GM21360 (cell line): ENCODE results near the gene KLHL25.

Experiments used
- ATAC-seq: cut with Tn5 transposase; IDR thresholded peaks from one replicate; pipeline ENCODE4 v1.9.1; 2021; ENCODE audit warnings: mild to moderate bottlenecking, moderate library complexity; ENCODE audit not compliant: unreplicated experiment

Gene KLHL25

DNA sequence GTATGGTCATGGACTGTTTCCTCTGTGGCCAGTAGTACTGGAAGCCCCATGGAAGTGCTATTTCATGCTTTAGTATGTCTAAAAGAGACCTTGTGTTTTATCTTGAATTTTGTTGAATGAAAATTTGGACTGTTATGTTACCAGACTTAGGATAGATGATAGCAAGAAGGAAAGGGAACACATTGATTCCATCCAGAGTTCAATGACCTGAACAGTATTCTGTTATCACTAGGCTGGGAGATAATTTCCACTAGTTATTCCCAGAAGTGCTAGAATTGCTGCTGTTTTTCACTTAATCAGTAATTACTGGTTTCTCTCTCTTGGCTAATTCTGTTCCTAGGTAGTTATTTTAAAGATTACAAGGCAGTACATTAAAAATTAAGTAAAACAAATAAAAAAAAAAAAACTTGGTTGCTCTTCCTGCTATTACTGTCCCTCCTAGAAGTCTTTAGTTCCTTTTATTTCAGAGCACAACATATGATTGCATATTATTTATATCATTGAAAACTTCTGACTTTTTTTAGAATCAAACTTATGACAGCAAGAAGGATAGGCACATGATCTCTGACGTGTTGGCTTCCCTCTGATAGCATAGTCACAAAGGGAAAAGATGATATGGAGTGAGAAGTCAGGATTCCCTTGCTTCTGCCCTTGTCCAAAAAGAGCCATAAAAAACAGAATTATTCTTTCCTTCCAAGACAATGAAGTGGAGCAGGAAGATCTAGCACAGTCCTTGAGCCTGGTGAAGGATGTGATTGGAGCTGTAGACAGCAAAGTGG, 72.2 kb downstream of the KLHL25 start:
- no peak for ATAC-seq

DNA sequence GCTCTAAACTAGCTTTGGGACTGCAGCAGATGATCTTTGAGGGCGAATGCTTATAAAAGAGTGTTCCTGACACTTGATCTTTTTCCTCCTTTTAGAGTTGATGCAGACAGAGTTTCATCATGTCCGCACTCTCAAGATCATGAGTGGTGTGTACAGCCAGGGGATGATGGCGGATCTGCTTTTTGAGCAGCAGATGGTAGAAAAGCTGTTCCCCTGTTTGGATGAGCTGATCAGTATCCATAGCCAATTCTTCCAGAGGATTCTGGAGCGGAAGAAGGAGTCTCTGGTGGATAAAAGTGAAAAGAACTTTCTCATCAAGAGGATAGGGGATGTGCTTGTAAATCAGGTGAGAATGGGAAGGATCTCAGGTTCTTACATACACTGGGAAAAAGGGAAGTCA, 75.7 kb downstream of the KLHL25 start:
- ATAC-seq = no peak

DNA sequence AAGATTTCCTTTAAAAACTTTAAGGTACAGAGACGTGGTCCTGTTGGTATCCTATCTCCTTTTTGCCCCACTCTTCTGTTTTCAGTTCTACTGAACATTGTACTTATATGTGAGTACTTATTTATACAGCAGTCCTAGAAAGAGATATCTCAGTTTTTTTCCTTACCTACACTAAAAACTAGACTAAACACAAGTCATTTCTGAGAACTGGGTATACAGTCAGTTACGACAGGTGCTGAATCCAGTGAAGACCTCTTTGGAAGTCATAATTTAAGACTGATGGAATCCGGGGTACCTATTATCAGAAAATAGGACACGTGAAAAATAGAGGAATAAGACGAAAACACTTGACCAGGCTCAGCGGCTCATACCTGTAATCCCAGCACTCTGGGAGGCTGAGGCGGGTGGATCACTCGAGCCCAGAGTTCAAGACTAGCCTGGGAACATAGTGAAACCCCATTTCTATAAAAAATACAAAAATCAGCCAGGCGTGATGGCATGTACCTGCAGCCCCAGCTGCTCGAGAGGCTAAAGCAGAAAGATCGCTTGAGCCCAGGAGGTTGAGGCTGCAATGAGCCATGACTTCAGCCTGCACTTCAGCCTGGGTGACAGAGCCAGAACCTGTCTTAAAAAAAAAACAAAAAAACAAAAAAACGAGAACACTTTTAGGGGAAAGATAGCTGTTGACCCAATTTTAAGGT, 76.3 kb downstream of the KLHL25 start:
- ATAC-seq = peak; percentile 77

DNA sequence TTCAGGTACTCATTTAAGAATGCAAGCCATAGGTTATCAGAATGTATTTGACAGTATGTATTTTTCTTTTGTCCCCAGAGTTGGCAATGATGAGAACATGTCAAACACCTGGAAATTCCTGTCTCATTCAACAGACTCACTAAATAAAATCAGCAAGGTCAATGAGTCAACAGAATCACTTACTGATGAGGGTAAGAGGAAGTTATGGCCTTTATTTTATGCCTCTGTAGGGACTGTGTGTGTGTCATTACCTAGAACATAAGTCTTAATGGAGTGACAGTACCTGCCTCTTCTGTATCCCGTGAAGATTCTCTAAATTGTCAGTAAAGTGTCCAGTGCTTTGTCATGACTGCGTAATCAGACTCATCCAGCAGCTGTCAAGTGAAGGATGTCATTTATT, 77.5 kb downstream of the KLHL25 start:
- ATAC-seq = no peak

DNA sequence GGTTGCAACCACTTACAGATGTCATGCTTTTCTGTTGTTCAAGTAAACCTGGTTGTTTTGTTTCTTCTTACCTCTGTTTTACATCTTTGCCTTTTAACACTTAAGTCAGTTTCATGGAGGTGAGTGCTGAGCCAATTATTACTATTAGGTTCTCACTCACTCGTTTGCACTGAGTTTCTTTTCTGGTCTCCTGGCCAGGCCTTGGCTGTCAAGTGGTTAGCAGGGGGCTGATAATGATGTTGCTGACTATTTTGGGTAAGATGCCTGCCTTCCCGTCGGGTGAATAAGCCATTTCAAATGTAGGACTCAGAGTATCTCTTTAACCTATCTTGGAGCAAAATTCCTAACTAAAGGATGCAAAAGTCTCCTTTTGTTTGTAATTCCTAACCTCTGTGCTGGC, 78.5 kb downstream of the KLHL25 start:
- ATAC-seq = no peak

DNA sequence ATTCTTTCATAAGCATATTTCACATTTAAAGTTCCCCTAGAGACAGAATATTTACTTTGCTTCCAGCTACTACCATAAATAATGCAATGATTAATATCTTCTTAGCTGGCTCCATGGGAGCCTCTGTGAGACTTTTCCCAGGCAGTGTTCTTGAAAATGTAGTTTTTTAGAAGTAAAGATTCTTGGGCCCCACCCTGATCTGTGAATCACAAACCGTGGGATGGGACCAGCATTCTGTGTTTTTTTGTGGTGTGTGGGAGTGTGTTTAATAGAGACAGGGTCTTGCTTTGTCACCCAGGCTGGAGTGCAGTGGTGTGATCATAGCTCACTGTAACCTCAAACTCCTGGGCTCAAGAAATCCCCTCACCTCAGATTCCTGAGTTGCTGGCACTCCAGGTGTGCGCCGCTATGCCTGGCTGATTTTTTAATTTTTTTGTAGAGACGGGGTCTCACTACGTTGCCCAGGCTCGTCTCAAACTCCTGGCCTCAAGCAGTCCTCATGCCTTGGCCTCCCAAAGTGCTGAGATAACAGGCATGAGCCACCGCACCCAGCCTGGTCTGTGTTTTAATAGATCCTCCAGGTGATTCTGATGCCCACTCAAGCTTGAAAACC, 83.0 kb downstream of the KLHL25 start:
- no peak for ATAC-seq

DNA sequence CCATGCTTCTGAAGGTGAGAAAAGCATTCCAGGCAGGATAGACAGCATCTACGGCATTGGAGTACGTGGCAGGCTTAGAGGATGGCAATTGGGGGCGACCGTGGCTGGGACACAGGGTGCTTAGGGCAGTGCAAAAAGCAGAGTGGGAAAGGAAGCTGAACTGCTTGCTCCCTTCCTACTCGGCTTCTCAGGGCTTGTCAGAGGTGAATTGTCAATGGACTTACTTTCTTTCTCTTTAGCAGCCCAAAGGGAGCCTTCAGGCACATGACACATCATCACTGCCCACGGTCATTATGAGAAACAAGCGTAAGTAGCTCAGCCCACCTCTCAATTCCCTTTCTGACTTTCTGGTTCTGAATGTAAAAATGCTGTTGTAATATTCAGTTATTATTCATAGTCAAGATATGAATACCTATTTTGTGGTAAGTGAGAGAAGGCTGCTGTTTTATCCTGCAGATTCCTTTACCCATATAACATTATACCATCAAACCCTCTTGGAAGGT, 84.3 kb downstream of the KLHL25 start:
- ATAC-seq = peak; percentile 49
